ENCODE measurements around the gene IL12RB1.

IL12RB1 gene

GRCh38 chr19:18085702-18086457 lies 854 bp downstream of the IL12RB1 start:
- Histone ChIP-seq H3K4me1 (no peaks in the 10 kb centered on the region), H3K36me3 (ENCODE audit: control insufficient read depth, insufficient read depth, low read length) (no peaks in the 10 kb centered on the region), H3K27me3 (ENCODE audit: control insufficient read depth, insufficient read depth, low read length) (no peaks in the 10 kb centered on the region), H3K79me2 (no peaks in the 10 kb centered on the region), H3K9me3 (ENCODE audit: control insufficient read depth, low read length) (no peaks in the 10 kb centered on the region), H3K4me2 (ENCODE audit: low read length) (no peak overlapping the region), H3K4me3 (ENCODE audit: low read depth, low read length) (no peak overlapping the region), H2AFZ (no peak overlapping the region), H3K9ac (no peak overlapping the region), H3K27ac (no peak overlapping the region)
- TF ChIP-seq, protein P1, sequence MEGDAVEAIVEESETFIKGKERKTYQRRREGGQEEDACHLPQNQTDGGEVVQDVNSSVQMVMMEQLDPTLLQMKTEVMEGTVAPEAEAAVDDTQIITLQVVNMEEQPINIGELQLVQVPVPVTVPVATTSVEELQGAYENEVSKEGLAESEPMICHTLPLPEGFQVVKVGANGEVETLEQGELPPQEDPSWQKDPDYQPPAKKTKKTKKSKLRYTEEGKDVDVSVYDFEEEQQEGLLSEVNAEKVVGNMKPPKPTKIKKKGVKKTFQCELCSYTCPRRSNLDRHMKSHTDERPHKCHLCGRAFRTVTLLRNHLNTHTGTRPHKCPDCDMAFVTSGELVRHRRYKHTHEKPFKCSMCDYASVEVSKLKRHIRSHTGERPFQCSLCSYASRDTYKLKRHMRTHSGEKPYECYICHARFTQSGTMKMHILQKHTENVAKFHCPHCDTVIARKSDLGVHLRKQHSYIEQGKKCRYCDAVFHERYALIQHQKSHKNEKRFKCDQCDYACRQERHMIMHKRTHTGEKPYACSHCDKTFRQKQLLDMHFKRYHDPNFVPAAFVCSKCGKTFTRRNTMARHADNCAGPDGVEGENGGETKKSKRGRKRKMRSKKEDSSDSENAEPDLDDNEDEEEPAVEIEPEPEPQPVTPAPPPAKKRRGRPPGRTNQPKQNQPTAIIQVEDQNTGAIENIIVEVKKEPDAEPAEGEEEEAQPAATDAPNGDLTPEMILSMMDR (IDR thresholded peaks at IDR 0.05): no peak

DNA sequence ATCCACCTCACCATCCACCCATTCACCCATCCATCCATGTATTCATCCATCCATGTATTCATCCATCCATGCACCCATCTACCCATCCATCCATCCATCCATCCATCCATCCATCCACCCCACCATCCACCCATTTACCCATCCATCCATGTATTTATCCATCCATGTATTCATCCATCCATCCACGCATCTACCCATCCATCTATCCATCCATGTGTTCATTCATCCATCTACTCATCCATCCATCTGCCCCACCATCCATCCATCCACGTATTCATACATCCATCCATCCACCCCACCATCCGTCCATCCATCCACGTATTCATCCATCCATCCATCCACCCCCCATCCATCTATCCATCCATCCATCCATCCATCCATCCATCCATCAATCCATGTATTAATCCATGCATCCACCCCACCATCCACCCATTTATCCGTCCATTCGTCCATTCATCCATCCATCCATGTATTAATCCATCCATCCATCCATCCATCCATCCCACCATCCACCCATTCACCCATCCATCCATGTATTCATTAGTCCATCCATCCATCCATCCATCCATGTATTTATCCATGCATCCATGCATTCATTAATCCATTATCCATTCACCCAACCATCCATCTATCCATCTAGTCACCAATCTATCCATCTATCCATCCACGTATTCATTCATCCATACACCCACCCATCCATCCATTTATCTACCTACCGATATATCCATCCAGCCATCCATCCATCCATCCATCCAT lies 2.6 kb downstream of the IL12RB1 start:
- H3K9ac ChIP-seq: no peak overlapping the region
- H3K4me3 ChIP-seq (ENCODE audit: low read depth, low read length): no peak overlapping the region
- no peak overlapping the region for H2AFZ ChIP-seq
- H3K4me2 ChIP-seq (ENCODE audit: low read length): no peak overlapping the region
- H3K27ac ChIP-seq: no peak overlapping the region
- H3K79me2 ChIP-seq: no peaks in the 10 kb centered on the region
- no peaks in the 10 kb centered on the region for H3K36me3 ChIP-seq (ENCODE audit: control insufficient read depth, insufficient read depth, low read length)
- H3K9me3 ChIP-seq (ENCODE audit: control insufficient read depth, low read length): no peaks in the 10 kb centered on the region
- TF ChIP-seq, protein P1 (IDR thresholded peaks at IDR 0.05): no peak
- no peaks in the 10 kb centered on the region for H3K4me1 ChIP-seq
- H3K27me3 ChIP-seq (ENCODE audit: control insufficient read depth, insufficient read depth, low read length): no peaks in the 10 kb centered on the region

DNA sequence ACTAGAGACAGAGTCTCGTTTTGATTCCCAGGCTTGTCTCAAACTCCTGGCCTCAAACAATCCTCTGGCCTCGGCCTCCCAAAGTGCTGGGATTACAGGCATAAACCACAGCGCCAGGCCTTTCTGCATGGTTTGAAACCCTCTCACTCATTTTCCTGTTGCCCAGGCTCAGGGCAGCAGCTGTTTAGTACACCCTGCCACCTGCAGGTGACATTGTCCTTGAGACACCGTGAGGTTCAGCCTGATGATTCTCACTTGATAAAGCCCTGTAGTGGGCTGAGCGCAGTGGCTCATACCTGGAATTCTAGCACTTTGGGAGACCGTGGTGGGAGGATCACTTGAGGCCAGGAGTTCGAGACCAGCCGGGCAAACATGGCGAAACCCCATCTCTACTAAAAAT lies 12.5 kb downstream of the IL12RB1 start:
- no peaks in the 10 kb centered on the region for H3K79me2 ChIP-seq
- no peak overlapping the region for H3K4me3 ChIP-seq (ENCODE audit: low read depth, low read length)
- no peaks in the 10 kb centered on the region for H3K36me3 ChIP-seq (ENCODE audit: control insufficient read depth, insufficient read depth, low read length)
- H3K9me3 ChIP-seq (ENCODE audit: control insufficient read depth, low read length): no peaks in the 10 kb centered on the region
- peak overlapping the region; percentile 44 for H2AFZ ChIP-seq
- H3K4me1 ChIP-seq: no peaks in the 10 kb centered on the region
- no peak overlapping the region for H3K9ac ChIP-seq
- TF ChIP-seq, protein P1 (IDR thresholded peaks at IDR 0.05): peak; percentile 27
- H3K4me2 ChIP-seq (ENCODE audit: low read length): no peak overlapping the region
- no peaks in the 10 kb centered on the region for H3K27me3 ChIP-seq (ENCODE audit: control insufficient read depth, insufficient read depth, low read length)
- H3K27ac ChIP-seq: no peak overlapping the region

DNA sequence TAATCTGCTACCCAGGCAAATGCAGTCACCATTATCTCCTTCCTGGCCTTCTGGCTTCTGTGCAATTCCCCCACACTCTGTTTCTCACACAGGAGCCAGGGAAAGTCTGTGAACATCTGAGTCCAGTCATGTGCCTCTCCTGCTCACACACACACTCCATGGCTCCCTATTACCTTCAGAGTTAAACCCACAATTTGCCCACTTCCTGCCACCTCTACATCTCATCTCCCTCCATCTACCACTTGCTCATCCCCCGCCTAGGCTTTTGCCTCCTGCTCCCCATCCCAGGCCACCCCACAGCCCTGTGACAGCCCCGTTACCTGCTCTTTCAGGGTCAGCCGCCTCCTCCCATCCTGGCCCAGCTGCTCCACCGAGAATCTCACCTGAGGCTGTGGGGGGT lies 13.5 kb downstream of the IL12RB1 start:
- Histone ChIP-seq H3K36me3 (ENCODE audit: control insufficient read depth, insufficient read depth, low read length) (no peaks in the 10 kb centered on the region), H3K27ac (no peak overlapping the region), H3K4me3 (ENCODE audit: low read depth, low read length) (no peak overlapping the region), H3K79me2 (no peaks in the 10 kb centered on the region), H2AFZ (no peak overlapping the region), H3K4me1 (no peaks in the 10 kb centered on the region), H3K27me3 (ENCODE audit: control insufficient read depth, insufficient read depth, low read length) (no peaks in the 10 kb centered on the region), H3K9ac (no peak overlapping the region), H3K9me3 (ENCODE audit: control insufficient read depth, low read length) (no peaks in the 10 kb centered on the region), H3K4me2 (ENCODE audit: low read length) (no peak overlapping the region)
- TF ChIP-seq, protein P1 (IDR thresholded peaks at IDR 0.05): no peak

Data from parathyroid adenoma (tissue), 2 donors.